T47D (cell line): ENCODE measurements around the gene C16orf89.
"Not testable (repeated sequence)": the region's sequence is repeated elsewhere in the genome, so short reads cannot be mapped to it uniquely, and the experiment has no call there.

Experiments used
- DNase-seq, 2 experiments: peaks; one replicate each; pipeline versions ENCODE4 v3.0.0 to v3.0.0-alpha.2; 2011 to 2012; ENCODE audit warnings: low read depth in 1 of 2, low spot score in 1 of 2
- JUND ChIP-seq: IDR thresholded peaks from 2 replicates; pipeline ENCODE4 v1.6.1; 2012; ENCODE audit warnings: low read depth
- in situ Hi-C: cut with HindIII; loops from 2 replicates; pipeline ENCODE4 v1.10.0; 2016; ENCODE audit warnings: low sequenced_read_pairs, low pct_unique_long_range_greater_than_20kb

The C16orf89 gene

DNA sequence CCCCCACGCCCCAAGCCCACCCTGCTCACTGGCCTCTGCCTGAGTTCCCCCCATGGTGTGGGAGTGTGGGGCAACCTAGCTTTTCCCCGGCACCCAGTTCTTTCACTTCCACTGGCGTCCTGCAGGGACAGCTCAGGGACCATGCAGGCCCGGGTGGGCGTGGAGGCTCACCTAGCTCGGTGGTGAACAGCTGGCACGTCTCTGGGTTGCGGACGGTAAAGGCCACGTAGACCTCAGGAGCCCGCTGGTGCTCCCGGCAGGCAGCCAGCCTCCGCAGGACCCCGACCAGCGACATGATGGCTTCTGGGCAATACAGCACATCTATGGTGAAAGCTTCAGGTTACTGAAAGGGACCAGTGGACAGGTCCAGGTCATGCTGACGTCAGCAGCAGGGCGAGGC is 23.2 kb upstream of the C16orf89 start:
- DNase-seq, in situ Hi-C loops: not testable (repeated sequence)

DNA sequence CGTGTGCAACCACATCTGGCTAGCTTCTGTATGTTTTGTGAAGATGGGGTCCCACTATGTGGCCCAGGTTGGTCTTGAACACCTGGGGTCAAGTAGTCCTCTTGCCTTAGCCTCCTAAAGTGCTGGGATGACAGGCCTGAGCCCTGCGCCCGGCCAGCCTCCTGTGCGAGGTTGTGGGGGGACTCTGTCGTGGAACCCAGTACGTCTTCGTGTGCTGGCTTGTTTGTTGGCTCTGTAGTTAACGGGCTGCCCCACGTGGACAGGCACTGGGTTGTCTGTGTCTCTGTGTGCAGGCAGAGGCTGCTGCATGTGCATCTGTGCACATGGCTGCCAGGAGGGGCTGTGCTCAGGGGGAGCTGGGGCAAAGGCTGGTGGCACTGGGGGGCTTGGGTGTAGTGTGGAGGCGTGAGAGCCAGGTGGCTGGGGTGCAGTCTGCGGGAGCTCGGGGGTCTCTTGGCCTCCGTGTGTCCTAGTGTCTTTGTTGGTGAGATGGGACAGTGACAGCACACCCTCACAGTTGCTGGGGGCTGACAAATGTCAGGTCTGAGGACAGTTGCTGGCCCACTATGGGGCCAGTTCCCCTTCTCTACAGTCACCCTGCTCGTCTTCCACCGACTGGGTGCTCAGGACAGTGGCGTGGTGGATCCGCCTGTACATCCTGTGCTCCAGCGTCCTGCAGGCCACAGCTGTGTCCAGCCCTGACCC is 22.5 kb upstream of the C16orf89 start:
- in situ Hi-C loops = not testable (repeated sequence)

DNA sequence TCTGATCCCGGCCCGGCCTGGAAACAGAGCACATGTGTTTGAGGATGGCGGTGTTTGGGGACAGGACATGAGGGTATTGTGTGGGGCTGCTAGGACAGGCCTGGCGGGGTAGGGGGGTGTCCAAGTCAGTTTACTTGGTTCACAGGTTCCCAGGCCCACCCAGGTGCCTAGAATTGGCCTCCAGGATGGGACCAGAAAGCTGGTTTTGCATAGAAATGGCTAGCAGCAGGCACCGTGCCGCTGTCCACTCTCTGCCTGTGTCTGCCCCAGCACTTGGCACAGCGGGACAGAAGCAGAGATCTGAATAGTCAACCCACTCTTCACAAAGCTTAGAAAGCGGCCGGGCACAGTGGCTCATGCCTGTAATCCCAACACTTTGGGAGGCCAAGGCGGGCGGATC is 20.0 kb upstream of the C16orf89 start:
- DNase-seq, in situ Hi-C loops: not testable (repeated sequence)

More for the DNA sequence above, 22.5 kb upstream of the C16orf89 start:
- DNase-seq = not testable (repeated sequence)

DNA sequence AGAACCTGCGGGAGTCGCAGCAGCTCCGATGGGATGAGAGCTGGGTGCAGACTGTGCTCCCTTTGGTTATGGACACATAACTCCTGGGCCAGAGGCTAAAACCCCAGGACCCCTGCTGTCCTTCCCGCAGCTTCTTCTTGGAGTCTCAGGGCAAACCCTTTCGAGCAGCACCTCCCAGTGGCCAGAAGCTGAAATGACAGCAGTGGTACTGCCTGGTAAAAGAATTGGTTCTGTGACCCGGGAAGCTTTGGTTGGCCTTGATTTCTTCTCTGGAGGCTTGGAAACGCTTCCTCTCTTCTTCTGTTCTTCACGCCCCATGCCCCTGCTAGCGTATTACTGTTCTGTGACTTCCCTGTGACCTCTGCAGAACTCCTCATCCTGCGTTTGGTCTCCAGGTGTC is 19.0 kb upstream of the C16orf89 start:
- DNase-seq = peak in 1 of 2 experiments; percentile 65
- in situ Hi-C loops = not testable (repeated sequence)

DNA sequence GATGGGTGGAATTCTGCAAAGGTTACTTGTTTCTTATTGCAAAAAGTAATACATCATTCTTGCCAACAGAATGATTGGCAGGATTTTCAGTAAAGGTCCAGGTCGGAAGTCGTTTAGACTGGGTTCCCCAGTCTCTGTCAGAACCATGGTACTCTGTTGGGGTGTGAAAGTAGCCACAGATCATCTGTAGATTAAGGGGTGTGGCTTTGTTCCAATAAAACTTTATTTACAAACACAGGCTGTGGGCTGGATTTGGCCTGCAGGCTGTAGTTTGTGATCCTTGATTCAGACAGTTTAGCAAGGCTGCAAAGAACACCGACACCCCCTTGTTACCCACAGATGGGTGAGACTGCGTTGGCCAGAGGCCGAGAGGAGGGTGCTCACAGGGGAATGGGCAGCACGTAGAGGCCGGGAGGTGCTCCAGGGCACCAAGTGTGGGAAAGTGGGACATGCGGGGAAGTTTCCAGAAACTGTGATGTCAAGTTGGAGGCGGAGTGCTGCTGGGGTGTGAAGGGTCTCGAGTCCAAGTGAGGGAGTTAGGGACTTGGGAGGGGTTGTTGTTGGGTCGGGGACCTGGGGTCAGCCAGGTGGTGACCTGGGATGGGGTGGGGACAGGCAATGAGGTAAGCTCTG is 18.5 kb upstream of the C16orf89 start:
- DNase-seq, in situ Hi-C loops: not testable (repeated sequence)

DNA sequence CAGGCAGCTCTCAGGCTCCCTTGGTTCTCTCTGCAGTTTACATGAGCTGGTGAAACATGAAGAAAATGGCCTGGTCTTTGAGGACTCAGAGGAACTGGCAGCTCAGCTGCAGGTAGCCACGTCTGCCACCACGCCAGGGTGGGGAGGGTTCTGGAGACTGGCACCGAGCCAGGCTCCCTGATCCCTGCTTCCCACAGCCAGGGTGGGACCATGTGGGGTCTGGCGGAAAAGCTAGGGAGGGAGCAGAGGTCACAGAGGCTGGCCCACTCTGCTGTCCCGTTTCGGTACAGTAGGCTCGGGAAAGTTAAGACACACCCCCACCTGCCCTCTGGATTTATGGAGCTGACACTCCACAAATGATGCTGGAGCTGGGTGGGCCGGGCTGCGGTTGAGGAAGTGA is 17.9 kb upstream of the C16orf89 start:
- in situ Hi-C loops, DNase-seq: not testable (repeated sequence)

DNA sequence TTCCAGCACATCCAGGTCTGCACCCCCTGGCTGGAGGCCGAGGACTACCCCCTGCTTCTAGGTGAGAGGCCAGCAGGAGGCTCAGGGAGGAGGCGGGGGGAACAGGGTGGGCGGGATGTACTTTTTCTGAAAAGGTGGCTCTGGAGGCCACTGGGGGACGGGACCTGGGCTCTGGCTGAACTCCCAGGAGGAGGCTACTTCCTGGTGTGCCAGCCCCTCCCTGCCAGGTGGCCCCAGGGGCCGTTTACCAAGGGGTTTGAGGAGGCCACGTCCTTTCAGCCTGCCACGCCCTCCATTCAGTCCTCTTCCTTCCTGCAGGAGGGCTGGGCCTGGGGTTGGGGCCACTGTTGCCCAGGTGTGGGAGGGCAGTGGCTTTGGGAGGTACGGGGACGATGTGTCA is 15.2 kb upstream of the C16orf89 start:
- in situ Hi-C loops, DNase-seq: not testable (repeated sequence)

DNA sequence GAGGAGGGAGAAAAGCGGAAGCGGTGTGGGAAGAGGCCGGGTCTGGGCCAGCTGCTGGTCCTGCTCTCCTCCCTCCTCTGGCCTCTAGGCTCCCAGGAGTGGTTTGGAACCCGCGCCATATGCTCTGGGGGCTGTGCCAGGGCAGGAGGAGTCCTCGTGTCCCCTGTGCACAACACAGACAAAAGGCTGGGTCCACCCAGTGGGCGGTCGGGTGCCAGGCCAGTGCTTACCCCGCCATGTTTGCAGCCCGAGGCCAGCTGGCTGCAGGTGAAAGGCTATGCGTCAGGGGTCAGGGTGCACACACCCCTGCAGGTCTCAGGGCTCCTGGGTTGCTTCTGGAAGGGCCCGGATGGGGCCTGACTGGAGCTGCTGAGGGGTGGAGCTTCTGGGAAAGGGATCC is 14.7 kb upstream of the C16orf89 start:
- in situ Hi-C loops = not testable (repeated sequence)

DNA sequence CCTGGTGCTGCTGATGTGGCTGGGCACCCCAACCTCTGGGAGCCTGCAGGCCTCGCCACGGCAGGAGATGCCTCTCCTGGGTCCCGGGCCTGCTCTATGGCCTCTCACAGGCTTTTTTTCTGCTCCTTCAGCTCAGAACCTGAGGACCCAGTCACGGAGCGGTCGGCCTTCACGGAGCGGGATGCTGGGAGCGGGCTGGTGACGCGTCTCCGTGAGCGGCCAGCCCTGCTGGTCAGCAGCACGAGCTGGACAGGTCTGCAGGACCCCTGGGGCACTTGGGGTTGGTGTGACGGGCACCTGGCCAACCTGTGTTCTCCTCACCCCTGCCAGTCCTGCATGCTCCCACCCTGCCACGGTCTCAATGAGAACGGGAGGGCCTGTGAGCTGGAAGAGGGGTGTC is 12.9 kb upstream of the C16orf89 start:
- DNase-seq = no peak
- TF ChIP-seq JUND = no peak
- in situ Hi-C loops = no loop called here

More for the DNA sequence above, 14.7 kb upstream of the C16orf89 start:
- DNase-seq = not testable (repeated sequence)

DNA sequence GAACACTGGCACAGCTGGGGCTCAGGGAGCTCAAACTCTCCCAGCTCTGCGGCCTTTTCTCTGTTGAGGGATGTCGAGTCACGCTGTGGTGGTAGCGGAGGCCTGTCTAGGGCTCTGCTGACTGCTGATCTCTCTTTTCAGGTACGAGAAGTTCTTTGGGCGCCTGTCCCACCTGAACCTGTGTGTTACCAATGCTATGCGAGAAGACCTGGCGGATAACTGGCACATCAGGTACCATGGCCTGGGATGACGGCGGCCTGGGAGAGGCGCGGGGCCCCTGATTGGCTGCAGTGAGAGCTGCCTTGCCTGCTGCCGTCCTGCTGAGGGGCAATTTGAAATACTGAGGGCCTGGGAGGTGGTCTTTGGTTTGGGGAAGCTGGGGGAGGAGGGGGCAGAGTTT is 11.5 kb upstream of the C16orf89 start:
- no peak for TF ChIP-seq JUND
- in situ Hi-C loops = no loop called here
- no peak for DNase-seq

DNA sequence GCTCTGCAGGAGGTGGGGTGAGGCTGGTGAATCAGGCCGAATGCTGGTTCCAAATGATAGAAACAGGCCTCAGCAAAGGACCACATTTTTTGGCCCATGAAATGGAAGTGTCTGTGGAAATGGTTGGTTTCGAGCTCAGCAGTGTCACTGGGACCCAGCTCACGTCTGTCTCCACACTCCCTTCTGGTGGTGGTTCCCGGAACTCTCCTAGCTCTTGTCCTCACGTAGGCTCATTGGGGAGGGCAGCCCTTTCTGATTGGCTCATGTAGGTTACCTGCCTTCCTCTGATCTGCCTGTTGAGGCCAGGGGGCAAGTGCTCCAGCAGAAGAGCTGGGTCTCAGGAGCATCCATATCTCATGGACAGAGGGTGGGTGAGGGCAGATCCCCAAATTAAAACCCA is 9.9 kb upstream of the C16orf89 start:
- in situ Hi-C loops = no loop called here
- no peak for DNase-seq
- no peak for TF ChIP-seq JUND

DNA sequence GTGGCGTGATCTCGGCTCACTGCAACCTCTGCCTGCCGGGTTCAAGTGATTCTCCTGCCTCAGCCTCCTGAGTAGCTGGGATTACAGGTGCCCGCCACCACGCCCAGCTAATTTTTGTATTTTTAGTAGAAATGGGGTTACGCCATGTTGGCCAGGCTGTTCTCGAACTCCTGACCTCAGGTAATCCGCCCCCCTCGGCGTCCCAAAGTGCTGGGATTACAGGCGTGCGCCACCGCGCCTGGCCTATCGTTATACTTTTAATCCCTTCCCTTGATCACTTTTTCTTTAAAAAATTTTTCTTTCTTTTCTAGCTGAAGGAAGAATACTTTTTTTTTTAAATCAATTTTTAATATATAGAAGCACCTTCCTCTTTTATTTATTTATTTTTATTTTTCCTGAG is 8.0 kb upstream of the C16orf89 start:
- DNase-seq, in situ Hi-C loops: not testable (repeated sequence)

DNA sequence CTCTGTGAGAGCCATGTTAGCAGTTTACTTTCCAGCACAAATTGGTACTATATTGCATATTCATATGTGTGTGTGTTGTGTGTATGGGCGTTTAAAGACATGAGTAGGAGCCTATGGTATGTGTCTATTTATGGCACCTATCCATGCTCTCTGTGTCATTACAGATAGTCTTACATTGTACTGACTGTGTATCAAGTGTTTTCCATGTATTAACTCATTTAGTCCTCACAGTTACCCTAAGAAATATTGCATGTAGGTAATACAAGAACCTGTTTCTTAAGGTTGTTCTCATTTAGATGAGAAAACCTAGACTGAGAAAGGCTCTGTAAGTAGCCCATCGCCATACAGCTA is 7.5 kb upstream of the C16orf89 start:
- no peak for DNase-seq
- in situ Hi-C loops = no loop called here
- TF ChIP-seq JUND = no peak
